ENCODE data around the gene DAP.

Gene DAP

GRCh38 chr5:10710513-10711128 lies 50.4 kb downstream of the DAP start:
- Histone ChIP-seq H3K27me3 (ENCODE audit: control insufficient read depth, insufficient read depth, low read length) (no peaks in the 10 kb centered on the region), H3K27ac (ENCODE audit: low read depth, low read length) (no peak overlapping the region), H3K4me3 (ENCODE audit: low read length) (no peak overlapping the region), H3K9ac (ENCODE audit: low read length) (no peak overlapping the region), H3K36me3 (ENCODE audit: control insufficient read depth, insufficient read depth, low read length) (peaks cover 5% of the 10 kb centered on the region), H3K4me1 (ENCODE audit: control insufficient read depth, insufficient read depth, low read length) (no peaks in the 10 kb centered on the region)

- H3K36me3 ChIP-seq (ENCODE audit: control insufficient read depth, insufficient read depth, low read length), result peaks cover 2% of the 10 kb centered on the region
- H3K27ac ChIP-seq (ENCODE audit: low read depth, low read length), result no peak overlapping the region
- H3K9ac ChIP-seq (ENCODE audit: low read length), result no peak overlapping the region
- H3K4me3 ChIP-seq (ENCODE audit: low read length), result no peak overlapping the region
- H3K27me3 ChIP-seq (ENCODE audit: control insufficient read depth, insufficient read depth, low read length), result no peaks in the 10 kb centered on the region
- H3K4me1 ChIP-seq (ENCODE audit: control insufficient read depth, insufficient read depth, low read length), result no peaks in the 10 kb centered on the region
Observed at GRCh38 chr5:10709933-10710332, 51.1 kb downstream of the DAP start.

GRCh38 chr5:10709409-10709808 lies 51.6 kb downstream of the DAP start:
- peaks cover 2% of the 10 kb centered on the region for H3K36me3 ChIP-seq (ENCODE audit: control insufficient read depth, insufficient read depth, low read length)
- H3K4me1 ChIP-seq (ENCODE audit: control insufficient read depth, insufficient read depth, low read length), result no peaks in the 10 kb centered on the region
- no peaks in the 10 kb centered on the region for H3K27me3 ChIP-seq (ENCODE audit: control insufficient read depth, insufficient read depth, low read length)
- no peak overlapping the region for H3K27ac ChIP-seq (ENCODE audit: low read depth, low read length)
- no peak overlapping the region for H3K4me3 ChIP-seq (ENCODE audit: low read length)
- H3K9ac ChIP-seq (ENCODE audit: low read length), result no peak overlapping the region

GRCh38 chr5:10708189-10708944 lies 52.7 kb downstream of the DAP start:
- Histone ChIP-seq H3K9ac (ENCODE audit: low read length) (no peak overlapping the region), H3K4me3 (ENCODE audit: low read length) (no peak overlapping the region), H3K27me3 (ENCODE audit: control insufficient read depth, insufficient read depth, low read length) (no peaks in the 10 kb centered on the region), H3K4me1 (ENCODE audit: control insufficient read depth, insufficient read depth, low read length) (no peaks in the 10 kb centered on the region), H3K27ac (ENCODE audit: low read depth, low read length) (no peak overlapping the region), H3K36me3 (ENCODE audit: control insufficient read depth, insufficient read depth, low read length) (peaks cover 2% of the 10 kb centered on the region)

- Histone ChIP-seq H3K27ac (ENCODE audit: low read depth, low read length) (no peak overlapping the region), H3K4me3 (ENCODE audit: low read length) (no peak overlapping the region), H3K27me3 (ENCODE audit: control insufficient read depth, insufficient read depth, low read length) (no peaks in the 10 kb centered on the region), H3K4me1 (ENCODE audit: control insufficient read depth, insufficient read depth, low read length) (peaks cover 4% of the 10 kb centered on the region), H3K36me3 (ENCODE audit: control insufficient read depth, insufficient read depth, low read length) (peaks cover 2% of the 10 kb centered on the region), H3K9ac (ENCODE audit: low read length) (no peak overlapping the region)
Observed at GRCh38 chr5:10707198-10708142, 53.6 kb downstream of the DAP start.

GRCh38 chr5:10706326-10706725 lies 54.7 kb downstream of the DAP start:
- Histone ChIP-seq H3K9ac (ENCODE audit: low read length) (no peak overlapping the region), H3K4me1 (ENCODE audit: control insufficient read depth, insufficient read depth, low read length) (peaks cover 4% of the 10 kb centered on the region), H3K27ac (ENCODE audit: low read depth, low read length) (no peak overlapping the region), H3K36me3 (ENCODE audit: control insufficient read depth, insufficient read depth, low read length) (peaks cover 2% of the 10 kb centered on the region), H3K27me3 (ENCODE audit: control insufficient read depth, insufficient read depth, low read length) (no peaks in the 10 kb centered on the region), H3K4me3 (ENCODE audit: low read length) (no peak overlapping the region)

GRCh38 chr5:10705747-10706146 lies 55.3 kb downstream of the DAP start:
- Histone ChIP-seq H3K4me3 (ENCODE audit: low read length) (no peak overlapping the region), H3K27ac (ENCODE audit: low read depth, low read length) (no peak overlapping the region), H3K36me3 (ENCODE audit: control insufficient read depth, insufficient read depth, low read length) (peaks cover 2% of the 10 kb centered on the region), H3K27me3 (ENCODE audit: control insufficient read depth, insufficient read depth, low read length) (no peaks in the 10 kb centered on the region), H3K9ac (ENCODE audit: low read length) (no peak overlapping the region), H3K4me1 (ENCODE audit: control insufficient read depth, insufficient read depth, low read length) (peaks cover 4% of the 10 kb centered on the region)

- H3K4me1 ChIP-seq (ENCODE audit: control insufficient read depth, insufficient read depth, low read length), result peaks cover 4% of the 10 kb centered on the region
- no peak overlapping the region for H3K27ac ChIP-seq (ENCODE audit: low read depth, low read length)
- no peak overlapping the region for H3K9ac ChIP-seq (ENCODE audit: low read length)
- H3K4me3 ChIP-seq (ENCODE audit: low read length), result no peak overlapping the region
- peaks cover 2% of the 10 kb centered on the region for H3K36me3 ChIP-seq (ENCODE audit: control insufficient read depth, insufficient read depth, low read length)
- no peaks in the 10 kb centered on the region for H3K27me3 ChIP-seq (ENCODE audit: control insufficient read depth, insufficient read depth, low read length)
Observed at GRCh38 chr5:10704949-10705621, 55.9 kb downstream of the DAP start.

- no peak overlapping the region for H3K27ac ChIP-seq (ENCODE audit: low read depth, low read length)
- no peak overlapping the region for H3K9ac ChIP-seq (ENCODE audit: low read length)
- H3K4me1 ChIP-seq (ENCODE audit: control insufficient read depth, insufficient read depth, low read length), result peaks cover 4% of the 10 kb centered on the region
- no peaks in the 10 kb centered on the region for H3K36me3 ChIP-seq (ENCODE audit: control insufficient read depth, insufficient read depth, low read length)
- H3K27me3 ChIP-seq (ENCODE audit: control insufficient read depth, insufficient read depth, low read length), result no peaks in the 10 kb centered on the region
- H3K4me3 ChIP-seq (ENCODE audit: low read length), result no peak overlapping the region
Observed at GRCh38 chr5:10703676-10704075, 57.4 kb downstream of the DAP start.

GRCh38 chr5:10702911-10703491 lies 58.0 kb downstream of the DAP start:
- Histone ChIP-seq H3K27me3 (ENCODE audit: control insufficient read depth, insufficient read depth, low read length) (no peaks in the 10 kb centered on the region), H3K9ac (ENCODE audit: low read length) (no peak overlapping the region), H3K36me3 (ENCODE audit: control insufficient read depth, insufficient read depth, low read length) (no peaks in the 10 kb centered on the region), H3K27ac (ENCODE audit: low read depth, low read length) (no peak overlapping the region), H3K4me3 (ENCODE audit: low read length) (no peak overlapping the region), H3K4me1 (ENCODE audit: control insufficient read depth, insufficient read depth, low read length) (peaks cover 4% of the 10 kb centered on the region)

GRCh38 chr5:10702040-10702629 lies 58.9 kb downstream of the DAP start:
- Histone ChIP-seq H3K36me3 (ENCODE audit: control insufficient read depth, insufficient read depth, low read length) (no peaks in the 10 kb centered on the region), H3K9ac (ENCODE audit: low read length) (no peak overlapping the region), H3K27me3 (ENCODE audit: control insufficient read depth, insufficient read depth, low read length) (no peaks in the 10 kb centered on the region), H3K27ac (ENCODE audit: low read depth, low read length) (no peak overlapping the region), H3K4me1 (ENCODE audit: control insufficient read depth, insufficient read depth, low read length) (peaks cover 4% of the 10 kb centered on the region), H3K4me3 (ENCODE audit: low read length) (no peak overlapping the region)
